GM12891 (cell line): ENCODE data around the gene ZBTB38.

ENCODE experiments used
- DNase-seq: peaks from one replicate; pipeline ENCODE4 v3.0.0; 2011; ENCODE audit warnings: low spot score; ENCODE audit not compliant: insufficient read length
- FAIRE-seq: peaks from 2 replicates; lab custom pipeline; 2011; peaks lifted over from hg19 to GRCh38; lab: Jason Lieb, UNC
- PAX5 ChIP-seq: IDR thresholded peaks from 2 replicates; pipeline ENCODE4 v1.6.1; 2011; ENCODE audit warnings: low read length, moderate library complexity, mild to moderate bottlenecking; ENCODE audit not compliant: insufficient read depth, severe bottlenecking
- POLR2A ChIP-seq: IDR thresholded peaks from 2 replicates; pipeline ENCODE4 v1.6.1; 2011; ENCODE audit warnings: low read depth, low read length, control low read depth
- POLR2AphosphoS5 ChIP-seq: IDR thresholded peaks from 2 replicates; pipeline ENCODE4 v1.6.1; 2011; ENCODE audit warnings: low read depth, low read length, control low read depth
- POU2F2 ChIP-seq: IDR thresholded peaks from 2 replicates; pipeline ENCODE4 v1.6.1; 2011; ENCODE audit warnings: low read depth, mild to moderate bottlenecking, control low read depth, low read length, moderate library complexity
- SPI1 ChIP-seq: IDR thresholded peaks from 2 replicates; pipeline ENCODE4 v1.6.1; 2011; ENCODE audit warnings: low read depth, low read length, control low read depth
- TAF1 ChIP-seq: IDR thresholded peaks from 2 replicates; pipeline ENCODE4 v1.6.1; 2011; ENCODE audit warnings: low read depth, low read length, control low read depth

The ZBTB38 gene

DNA sequence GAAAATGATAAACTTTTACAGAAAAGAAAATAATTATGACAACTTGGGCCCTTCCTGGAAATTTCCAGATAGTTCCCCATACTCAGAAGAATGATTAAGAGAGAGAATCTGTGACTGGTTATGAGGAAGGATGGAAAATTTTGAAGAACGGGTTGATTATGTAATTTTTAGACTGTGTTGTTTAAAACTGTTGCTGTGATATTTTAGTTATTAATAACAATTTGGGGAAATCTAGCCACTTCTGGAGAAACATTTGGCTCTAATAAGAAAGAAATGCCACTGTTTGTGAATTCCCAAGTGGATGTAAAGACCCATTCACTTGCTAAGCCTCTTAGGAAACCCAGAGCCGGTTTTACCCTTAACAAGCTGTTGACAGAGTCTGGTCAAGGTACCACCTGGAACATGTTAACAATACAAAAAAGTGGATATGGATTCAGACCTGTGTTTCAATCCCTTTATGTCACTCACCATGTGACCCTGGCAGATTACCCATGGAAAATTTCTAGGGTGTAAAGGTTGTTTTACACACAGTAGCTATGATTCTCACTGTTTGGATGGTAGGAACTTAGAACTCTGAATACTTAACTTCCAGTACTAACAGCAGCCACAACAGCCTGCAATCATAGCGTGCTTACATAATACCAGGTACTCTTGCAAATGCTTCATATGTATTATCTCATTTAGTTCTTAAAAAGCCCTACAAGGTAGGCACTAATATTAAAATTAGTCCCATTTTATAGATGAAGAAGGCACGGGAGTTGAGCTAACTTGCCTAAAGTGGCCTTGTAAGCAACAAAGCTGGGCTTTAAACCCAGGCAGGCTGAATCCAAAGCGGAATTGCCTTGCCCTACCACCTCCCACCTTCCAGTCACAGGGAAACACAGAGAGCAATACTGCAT lies 32.0 kb downstream of the ZBTB38 start:
- DNase-seq (no peak), FAIRE-seq (peak; percentile 5)
- no peak for TF ChIP-seq POU2F2

DNA sequence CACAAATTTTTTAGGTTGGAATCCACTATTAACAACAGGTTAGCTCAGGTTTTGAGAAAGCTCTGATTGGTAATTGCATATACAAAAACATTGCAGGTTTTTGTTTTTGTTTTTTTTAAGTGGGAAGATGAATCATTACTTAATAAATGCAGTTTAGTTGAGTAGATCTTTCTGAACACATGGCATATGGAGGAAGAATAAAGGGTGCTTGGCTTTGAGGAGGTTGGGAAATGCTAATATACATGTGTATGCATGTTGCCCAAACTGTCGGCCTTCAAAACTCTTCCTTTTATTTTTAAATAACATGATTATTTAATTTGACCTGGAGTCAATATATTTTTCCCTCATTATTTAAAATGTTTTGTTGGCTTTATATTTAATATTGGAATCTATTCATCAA lies 32.8 kb downstream of the ZBTB38 start:
- DNase-seq (no peak), FAIRE-seq (no peak)
- TF ChIP-seq TAF1 (no peak), POLR2A (no peak), POLR2AphosphoS5 (no peak), SPI1 (no peak), POU2F2 (no peak), PAX5 (no peak)

DNA sequence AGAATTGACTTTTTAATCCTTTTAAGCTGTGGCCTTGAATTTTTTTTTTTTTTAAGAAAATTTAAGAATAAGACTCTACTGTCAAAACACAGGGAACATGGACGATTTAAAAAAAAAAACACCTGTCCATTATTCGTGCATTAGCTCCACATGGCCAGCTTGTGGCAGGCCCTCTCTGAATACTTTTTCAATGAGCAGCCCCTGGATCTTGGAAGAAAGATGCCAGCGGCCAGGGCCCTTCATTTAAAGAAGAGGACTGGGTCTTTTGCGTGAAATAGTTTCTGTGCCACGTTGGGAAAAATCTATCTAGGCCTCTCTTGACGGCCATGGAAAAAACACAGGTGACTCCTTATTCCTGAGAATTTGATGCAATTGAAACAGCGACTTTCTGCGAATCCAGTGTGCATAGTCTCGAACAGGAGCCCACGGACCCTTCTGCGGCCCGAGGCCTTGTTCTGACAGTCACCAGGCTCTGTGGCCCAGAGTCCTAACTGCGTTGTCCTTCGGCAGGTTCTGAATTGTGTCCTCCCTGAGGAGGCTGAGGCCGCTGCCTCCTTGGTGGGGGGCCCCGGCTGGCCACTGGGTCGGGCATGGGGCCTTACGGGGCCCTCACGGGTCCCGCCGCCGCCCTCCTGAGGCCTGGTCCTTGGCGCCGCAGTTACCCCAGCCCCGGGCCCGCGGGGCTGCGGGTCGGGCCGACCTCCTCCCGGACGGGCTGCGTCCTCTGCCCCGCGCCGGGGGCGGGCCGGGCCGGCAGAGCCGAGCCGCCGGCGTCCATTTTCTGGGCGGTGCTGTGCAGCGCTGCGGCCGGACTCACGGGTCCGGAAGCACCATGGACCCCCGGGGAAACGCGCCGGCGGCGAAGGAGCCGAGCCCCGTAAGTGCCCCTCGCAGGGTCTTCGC lies 33.5 kb downstream of the ZBTB38 start:
- peak; percentile 49; the same call in 1 of the 2 replicates for TF ChIP-seq TAF1
- no peak for TF ChIP-seq PAX5
- FAIRE-seq (peak; percentile 31), DNase-seq (peak; percentile 61)

DNA sequence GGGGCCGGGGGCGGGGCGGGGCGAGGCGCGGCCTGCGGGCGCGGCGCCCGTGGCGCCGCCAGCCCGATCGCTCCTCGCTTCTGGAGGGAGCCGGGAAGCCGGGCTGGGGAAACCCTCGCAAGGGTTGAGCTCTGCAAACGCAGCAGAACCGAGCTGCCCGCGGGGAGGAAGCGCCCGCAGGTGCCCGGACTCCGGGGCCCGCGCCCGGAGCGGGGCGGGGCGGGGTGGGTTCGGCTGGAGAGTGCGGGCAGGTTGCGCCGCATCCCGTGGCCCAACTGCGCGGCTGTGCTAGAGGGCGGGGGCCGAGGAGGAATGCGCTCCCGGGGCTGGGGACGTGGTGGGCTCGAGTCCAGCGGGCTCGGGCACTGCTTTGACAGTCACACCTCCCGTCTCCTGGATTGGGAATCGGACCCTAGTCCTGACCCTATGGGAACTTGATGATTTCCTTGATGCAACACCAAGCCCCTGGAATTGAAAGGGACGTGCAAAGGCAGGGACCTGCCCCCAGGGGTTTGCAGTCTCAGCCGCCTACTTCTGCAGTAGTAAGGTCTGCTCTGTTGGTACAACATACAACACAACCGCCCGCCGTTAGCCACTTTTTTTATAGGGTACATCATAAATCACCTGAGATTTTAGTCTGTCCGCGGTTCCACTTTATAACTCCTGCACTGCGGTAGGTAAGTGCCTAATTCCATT lies 34.3 kb downstream of the ZBTB38 start:
- no peak for TF ChIP-seq POLR2A
- no peak for TF ChIP-seq PAX5
- TF ChIP-seq TAF1, result no peak
- TF ChIP-seq SPI1, result no peak
- TF ChIP-seq POLR2AphosphoS5, result no peak
- no peak for TF ChIP-seq POU2F2
- peak; percentile 48 for FAIRE-seq
- no peak for DNase-seq

DNA sequence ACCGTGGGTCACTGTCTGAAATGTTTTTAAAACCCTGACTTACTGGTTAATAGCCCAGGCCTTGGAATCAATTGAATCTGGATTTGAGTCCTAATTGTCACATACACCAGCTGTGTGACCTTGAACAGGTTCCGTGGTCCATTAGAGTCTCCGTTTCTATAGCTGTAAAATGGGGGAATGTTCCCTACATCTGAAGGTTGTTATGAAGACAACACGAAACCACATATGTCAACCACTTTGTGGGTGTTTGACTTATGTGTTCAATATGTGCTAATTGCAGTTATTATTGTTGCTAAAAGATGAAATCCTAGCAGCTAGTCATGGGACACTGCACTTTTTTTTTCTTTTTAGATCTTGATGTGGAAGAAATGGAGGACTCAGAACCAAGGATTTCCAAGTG lies 35.3 kb downstream of the ZBTB38 start:
- FAIRE-seq, result no peak
- TF ChIP-seq SPI1, result no peak
- no peak for TF ChIP-seq PAX5
- TF ChIP-seq POLR2AphosphoS5, result no peak
- no peak for TF ChIP-seq TAF1
- TF ChIP-seq POU2F2, result no peak
- no peak for TF ChIP-seq POLR2A
- no peak for DNase-seq

GRCh38 chr3:141405025-141405424 lies 36.7 kb downstream of the ZBTB38 start:
- FAIRE-seq (no peak), DNase-seq (no peak)
- TF ChIP-seq PAX5, result no peak
- no peak for TF ChIP-seq POU2F2
- no peak for TF ChIP-seq SPI1
- no peak for TF ChIP-seq POLR2AphosphoS5
- no peak for TF ChIP-seq POLR2A
- TF ChIP-seq TAF1, result no peak

- no peak for TF ChIP-seq POU2F2
- no peak for TF ChIP-seq SPI1
- TF ChIP-seq PAX5, result no peak
- no peak for TF ChIP-seq TAF1
- TF ChIP-seq POLR2A, result no peak
- no peak for TF ChIP-seq POLR2AphosphoS5
- no peak for DNase-seq
These were observed 37.3 kb downstream of the ZBTB38 start for GRCh38 chr3:141405591-141405990.

DNA sequence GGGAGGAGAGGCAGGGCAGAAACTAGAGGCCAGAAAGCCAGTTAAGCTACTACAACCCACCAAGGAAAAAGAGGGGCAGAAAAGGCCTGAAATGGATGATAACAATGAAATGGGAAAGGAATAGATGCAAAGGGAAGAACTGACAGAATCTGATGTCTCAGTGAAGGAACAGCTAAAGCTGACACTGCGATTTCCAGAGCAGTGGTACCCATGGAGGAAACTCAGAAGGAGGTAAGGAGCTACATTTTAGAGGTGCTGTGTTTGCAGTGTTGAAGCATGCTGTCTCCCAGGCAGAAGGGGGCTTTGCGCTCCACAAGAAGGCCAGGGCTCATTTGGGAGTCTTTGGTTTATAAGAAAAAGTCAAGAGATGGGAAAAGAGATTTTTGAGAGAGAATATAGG lies 38.0 kb downstream of the ZBTB38 start:
- no peak for DNase-seq
- FAIRE-seq, result no peak
- TF ChIP-seq POLR2A (no peak), TAF1 (no peak), POU2F2 (no peak), SPI1 (no peak), PAX5 (no peak), POLR2AphosphoS5 (no peak)

More at GRCh38 chr3:141405591-141405990, 37.3 kb downstream of the ZBTB38 start:
- FAIRE-seq, result no peak

DNA sequence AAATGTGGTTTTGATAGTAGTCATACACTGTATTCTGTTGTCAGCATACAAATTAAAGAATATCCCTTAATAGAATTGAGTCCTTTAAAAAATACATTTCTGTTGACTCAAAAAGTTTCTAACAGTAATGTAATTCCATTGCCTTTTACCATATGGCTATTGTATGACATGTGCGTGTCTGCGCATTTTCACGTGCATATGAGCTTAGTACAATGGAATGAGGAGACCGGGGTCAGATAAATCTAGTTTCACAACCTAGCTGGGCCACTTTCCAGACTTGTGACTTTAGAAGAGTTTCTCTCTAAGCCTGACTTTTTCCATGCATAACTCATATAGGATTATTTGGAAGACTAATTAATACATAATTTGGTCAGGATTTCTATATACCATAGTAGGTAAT lies 38.7 kb downstream of the ZBTB38 start:
- DNase-seq (no peak), FAIRE-seq (no peak)
- TF ChIP-seq POLR2A, result no peak
- no peak for TF ChIP-seq PAX5
- no peak for TF ChIP-seq SPI1
- TF ChIP-seq TAF1, result no peak
- no peak for TF ChIP-seq POU2F2
- no peak for TF ChIP-seq POLR2AphosphoS5
